Keratinocyte (primary cell): Measurements from ENCODE around the gene TTC28.

Experiments used
- CTCF ChIP-seq, 3 experiments: IDR thresholded peaks in 1 of 3; conservative IDR thresholded peaks in 1 of 3; optimal IDR thresholded peaks in 1 of 3; 2 replicates in 2 of 3; 3 replicates in 1 of 3; pipeline versions ENCODE3 to v1.5.1; 2011; ENCODE audit warnings: low read length in 3 of 3, mild to moderate bottlenecking in 3 of 3, moderate library complexity in 2 of 3, control low read depth in 1 of 3, inconsistent platforms in 1 of 3; ENCODE audit not compliant: insufficient read depth in 2 of 3; ENCODE audit errors: extremely low read depth in 1 of 3
- EZH2 ChIP-seq: IDR thresholded peaks from one replicate; pipeline ENCODE4 v1.6.1; 2012; ENCODE audit warnings: inconsistent platforms, mild to moderate bottlenecking, low read length, moderate library complexity

- TF ChIP-seq EZH2 (no peak), CTCF (optimal IDR thresholded peaks at IDR 0.05 in 1 of 3, IDR thresholded peaks at IDR 0.05 in 1 of 3, conservative IDR thresholded peaks at IDR 0.05 in 1 of 3; ENCODE audit: extremely low read depth in 1 of 3, insufficient read depth in 2 of 3, low read length in 3 of 3) (no peak)
These were observed 273.4 kb downstream of the TTC28 start for GRCh38 chr22:28406246-28406645.
